KOPT-K1 (cell line): ENCODE measurements around the gene PKD1L1.

ENCODE experiments used
- H3K27ac ChIP-seq: fragments of 200-600 bp; sonication (generic); 2 replicates; pipeline ENCODE4 v1.5.1; 2016; ENCODE audit warnings: antibody characterized with exemption, mild to moderate bottlenecking, low read depth, low read length; ENCODE audit not compliant: poor library complexity, severe bottlenecking
- H3K36me3 ChIP-seq: fragments of 200-600 bp; sonication (generic); 2 replicates; pipeline ENCODE4 v1.5.1; 2017; ENCODE audit warnings: antibody characterized with exemption, mild to moderate bottlenecking, low read length, moderate library complexity; ENCODE audit not compliant: insufficient read depth
- H3K9me3 ChIP-seq: fragments of 200-600 bp; sonication (generic); 2 replicates; pipeline ENCODE4 v1.5.1; 2017; ENCODE audit warnings: antibody characterized with exemption, low read length, mild to moderate bottlenecking; ENCODE audit not compliant: insufficient read depth, poor library complexity, severe bottlenecking

PKD1L1 gene

DNA sequence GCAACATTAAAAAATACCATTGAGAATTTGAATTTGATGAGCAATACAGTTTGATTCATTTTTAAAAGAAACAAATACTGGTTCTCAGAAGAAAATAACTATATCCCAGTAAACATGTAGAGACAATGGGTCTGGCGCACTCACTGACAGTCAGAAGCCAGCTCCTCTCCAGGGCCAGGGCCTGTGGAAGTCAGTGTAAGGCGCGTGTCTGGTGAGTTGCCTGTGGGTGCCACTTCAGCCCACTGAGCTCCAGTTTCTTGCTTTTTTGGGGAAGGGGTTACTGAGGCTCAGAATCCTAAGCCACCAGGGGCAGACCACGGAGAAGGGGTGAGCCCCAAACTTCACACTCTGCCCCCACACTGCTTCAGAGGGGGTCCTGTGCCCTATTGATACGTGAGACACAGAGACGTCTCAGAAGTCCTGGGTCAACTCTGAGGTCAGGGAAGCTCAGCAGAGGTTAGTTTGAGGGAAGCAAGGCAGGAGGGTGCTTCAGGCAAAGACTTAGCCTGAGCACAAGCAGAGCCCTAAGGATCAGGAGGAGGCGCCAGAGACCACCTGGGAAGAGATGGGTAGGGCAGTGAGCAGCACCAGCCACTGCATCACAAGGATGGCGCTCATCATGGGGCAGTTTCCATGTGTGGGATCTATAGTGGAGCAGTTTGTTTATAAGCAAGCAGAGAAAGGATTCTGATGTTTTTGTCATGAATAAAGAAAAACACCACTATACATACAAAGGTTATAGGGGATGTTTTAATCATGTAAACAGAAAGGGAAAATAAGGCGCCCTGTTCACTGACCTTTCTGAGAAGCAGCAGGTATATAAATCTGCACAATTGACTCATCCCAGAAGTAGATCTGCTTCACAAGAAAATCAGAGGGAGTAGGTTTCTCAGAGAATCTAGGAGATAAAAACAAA is 95.7 kb downstream of the PKD1L1 start:
- Histone ChIP-seq H3K27ac (no peak overlapping the region), H3K9me3 (no peaks in the 10 kb centered on the region), H3K36me3 (no peaks in the 10 kb centered on the region)

DNA sequence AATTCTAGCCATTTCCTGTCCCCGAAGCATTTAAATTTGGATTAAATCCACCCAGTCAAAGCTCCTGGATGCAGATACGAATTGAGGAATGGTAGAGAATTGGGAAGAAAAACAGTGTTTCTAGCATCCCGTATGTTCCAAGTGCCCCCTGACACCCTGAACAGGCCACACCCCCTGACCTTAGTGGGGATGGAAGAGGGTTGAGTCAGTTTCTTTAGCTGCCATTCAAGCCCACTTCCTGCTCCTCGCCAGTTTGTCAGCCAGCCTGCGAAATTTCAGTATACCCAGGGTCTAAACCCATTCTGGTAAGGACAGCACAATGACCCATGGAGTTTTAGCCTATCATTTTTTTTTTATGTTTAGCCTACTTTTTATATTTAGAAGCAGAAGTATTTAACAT is 101.1 kb downstream of the PKD1L1 start:
- Histone ChIP-seq H3K9me3 (no peaks in the 10 kb centered on the region), H3K27ac (no peak overlapping the region), H3K36me3 (no peaks in the 10 kb centered on the region)

DNA sequence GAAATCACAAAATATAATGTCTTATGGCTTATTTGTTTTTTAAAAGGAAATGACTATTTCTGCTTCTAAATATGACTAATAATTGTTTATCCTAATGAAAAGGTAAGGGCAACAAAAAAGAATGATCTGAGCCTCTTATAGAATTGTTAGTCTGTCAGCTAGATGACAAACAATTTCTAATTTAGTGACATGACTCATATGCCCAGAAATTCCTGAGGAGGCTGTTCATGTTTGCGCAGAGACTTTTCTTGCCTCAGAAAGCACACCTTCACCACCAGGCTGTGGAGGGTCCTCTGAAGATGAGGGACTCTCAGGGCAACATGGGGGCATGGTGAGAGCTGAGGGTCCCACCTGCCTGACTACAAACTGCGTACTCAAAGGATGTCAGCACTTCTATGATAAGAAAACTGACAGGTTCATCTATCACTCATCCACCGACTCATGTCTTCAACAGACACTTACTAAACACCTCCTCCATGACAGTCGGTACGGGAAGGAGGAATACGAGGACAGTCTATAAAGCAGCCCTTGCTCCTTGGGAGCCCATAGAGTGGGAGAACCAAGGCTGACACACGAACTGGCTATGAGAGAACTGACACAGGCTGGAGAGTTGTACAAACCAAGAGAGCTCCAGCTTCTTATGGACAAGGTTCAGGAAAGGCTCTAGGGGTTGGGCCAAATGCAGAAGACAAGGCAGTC is 102.0 kb downstream of the PKD1L1 start:
- no peaks in the 10 kb centered on the region for H3K36me3 ChIP-seq
- no peak overlapping the region for H3K27ac ChIP-seq

DNA sequence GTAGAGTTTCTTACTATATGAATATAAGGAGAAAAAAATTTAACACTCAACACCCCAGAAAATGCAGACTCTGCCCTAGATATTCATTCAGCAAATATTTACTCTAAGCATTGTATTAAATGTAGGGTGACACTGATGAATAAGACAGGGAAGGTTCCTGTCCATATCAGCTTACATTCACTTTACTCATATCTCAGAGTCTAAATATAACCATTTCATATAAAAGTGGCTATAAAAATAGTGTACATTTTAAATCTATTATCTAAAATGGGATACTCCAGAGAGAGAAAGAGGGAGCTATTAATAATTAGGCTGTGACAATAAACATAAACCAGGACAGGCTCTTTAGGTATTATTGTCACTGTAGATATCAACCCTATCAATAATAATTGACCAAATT is 104.0 kb downstream of the PKD1L1 start:
- Histone ChIP-seq H3K27ac (no peak overlapping the region), H3K9me3 (no peaks in the 10 kb centered on the region), H3K36me3 (no peaks in the 10 kb centered on the region)

More for the DNA sequence above, 102.0 kb downstream of the PKD1L1 start:
- H3K9me3 ChIP-seq: no peaks in the 10 kb centered on the region

DNA sequence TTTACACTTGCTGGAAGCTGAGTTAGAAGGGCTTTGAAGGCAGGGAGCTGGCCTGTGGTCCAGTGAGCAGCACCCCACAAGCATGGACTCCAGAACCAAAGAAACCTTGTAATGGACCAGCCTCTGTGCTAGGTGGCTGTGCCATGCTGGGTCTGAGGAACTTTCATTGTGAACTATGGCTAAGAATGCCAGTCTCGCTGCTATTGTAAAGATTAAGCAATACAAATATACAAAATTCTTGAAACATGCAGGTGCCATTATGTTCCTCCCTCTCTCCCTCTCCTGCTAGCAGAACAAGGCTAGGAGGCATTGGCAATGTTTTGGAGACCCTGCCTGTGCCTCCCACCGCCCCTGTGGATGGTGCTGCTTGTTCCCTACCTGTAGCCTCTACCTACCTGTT is 105.0 kb downstream of the PKD1L1 start:
- no peaks in the 10 kb centered on the region for H3K9me3 ChIP-seq
- no peaks in the 10 kb centered on the region for H3K36me3 ChIP-seq
- no peak overlapping the region for H3K27ac ChIP-seq

DNA sequence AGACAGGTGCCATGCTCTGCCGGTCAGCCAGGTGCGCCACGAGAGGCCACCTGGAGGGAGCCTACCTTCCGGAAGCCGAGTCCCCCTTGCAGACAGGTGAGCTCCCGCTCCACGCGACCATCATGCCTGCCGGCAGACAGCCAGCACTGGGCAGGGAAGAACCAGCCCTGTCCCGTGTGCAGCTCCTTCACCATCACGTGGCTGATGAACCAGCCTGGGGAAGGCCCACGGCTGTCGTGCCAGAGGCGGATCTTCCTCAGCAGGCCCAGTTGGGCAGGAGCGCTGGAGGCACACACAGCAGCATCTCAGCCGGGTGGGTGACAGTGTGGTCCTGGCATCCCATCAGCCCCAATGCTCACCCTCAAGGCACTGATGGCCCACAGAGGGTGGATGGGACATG is 108.9 kb downstream of the PKD1L1 start:
- Histone ChIP-seq H3K27ac (no peak overlapping the region), H3K36me3 (no peaks in the 10 kb centered on the region), H3K9me3 (no peaks in the 10 kb centered on the region)

DNA sequence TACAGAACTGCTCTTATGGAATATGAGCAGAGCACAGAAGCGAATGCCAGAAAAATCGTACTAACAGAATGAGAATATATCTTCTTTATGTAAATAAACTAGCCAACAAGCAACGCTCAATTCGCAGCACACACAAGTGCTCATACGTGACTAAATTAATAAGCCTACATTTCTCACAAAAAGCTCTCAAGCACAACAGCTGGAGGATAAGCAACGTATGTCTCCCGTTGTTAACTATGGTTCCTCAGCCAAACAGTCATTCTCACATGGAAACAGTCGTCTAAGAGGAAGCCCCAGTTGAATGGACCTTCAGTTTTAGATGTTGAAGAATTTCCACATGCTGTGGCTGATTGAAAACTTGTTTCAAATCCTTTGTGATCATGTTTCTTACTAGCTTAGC is 110.4 kb downstream of the PKD1L1 start:
- H3K9me3 ChIP-seq: no peaks in the 10 kb centered on the region
- H3K27ac ChIP-seq: no peak overlapping the region
- no peaks in the 10 kb centered on the region for H3K36me3 ChIP-seq

DNA sequence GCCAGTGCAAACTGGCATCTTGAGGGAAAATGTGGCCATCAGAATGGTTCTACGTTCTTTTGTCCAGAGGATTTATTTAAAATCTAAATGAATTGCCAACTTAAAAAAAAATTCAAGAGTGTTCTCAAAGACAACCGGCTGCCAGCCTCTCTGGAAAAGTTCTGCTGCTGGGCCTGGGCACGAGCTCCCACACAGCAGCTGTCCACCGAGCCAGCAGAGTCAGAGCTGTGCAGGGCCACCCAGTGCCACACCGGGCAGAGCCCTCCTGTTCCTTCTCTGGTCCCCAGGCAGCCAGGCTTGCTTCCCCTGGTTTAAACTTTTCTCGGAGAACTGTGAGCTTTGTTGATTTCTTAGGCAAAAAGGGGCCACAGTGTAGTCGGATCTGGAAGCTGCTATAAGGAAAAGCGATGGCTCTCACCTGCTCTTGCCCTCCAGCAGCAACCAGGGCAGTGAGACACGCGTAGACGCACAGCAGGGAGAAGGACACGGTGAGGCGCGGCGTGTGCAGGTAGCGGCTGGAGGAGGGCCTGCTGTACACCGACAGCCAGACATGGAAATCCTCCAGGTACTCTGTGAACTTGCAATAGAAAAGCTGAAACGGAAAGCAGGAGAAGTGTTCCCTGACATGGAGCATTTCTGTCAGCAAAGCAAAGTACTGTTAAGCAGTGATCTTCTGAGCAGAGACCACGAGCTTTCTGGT is 111.6 kb downstream of the PKD1L1 start:
- no peaks in the 10 kb centered on the region for H3K9me3 ChIP-seq
- H3K36me3 ChIP-seq: no peaks in the 10 kb centered on the region
- H3K27ac ChIP-seq: no peak overlapping the region

DNA sequence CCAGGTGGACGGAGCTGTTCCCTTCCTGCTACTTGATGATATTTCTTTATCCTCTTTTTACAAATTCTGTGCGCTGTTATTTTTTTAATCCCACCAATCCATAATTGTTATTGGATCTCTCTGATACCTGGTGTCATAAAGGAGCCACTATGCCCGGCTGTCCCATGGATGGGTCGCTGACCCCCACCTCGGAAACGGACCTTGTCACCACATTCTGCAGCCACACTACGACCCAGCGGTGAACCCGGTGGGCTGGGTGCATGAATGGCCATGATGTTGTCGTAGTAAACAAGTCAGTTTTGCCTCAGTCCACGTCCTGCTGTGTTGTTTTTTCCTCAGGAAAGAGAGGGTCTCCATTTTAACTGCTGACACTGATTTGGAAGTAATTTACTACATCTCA is 112.2 kb downstream of the PKD1L1 start:
- Histone ChIP-seq H3K36me3 (no peaks in the 10 kb centered on the region), H3K27ac (no peak overlapping the region), H3K9me3 (no peaks in the 10 kb centered on the region)

DNA sequence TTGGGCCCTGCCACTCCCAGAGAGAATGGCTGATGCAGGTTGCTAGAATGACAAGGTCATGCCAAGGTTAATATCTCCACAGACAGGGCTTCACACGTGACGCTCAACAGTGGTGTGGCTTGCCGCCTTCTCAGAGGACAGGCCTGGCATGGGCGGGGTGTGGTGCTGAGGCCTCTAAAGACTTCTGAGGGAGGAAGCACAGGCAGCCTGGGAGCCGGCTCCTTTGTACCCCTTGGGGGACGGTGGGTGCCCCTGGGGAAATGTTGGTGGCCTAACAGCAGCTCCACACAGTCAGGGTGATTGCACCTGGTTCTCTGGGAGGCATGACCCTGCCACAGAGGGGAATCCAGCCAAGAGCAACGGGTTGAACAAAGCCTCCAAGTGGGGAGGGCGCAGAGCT is 115.1 kb downstream of the PKD1L1 start:
- Histone ChIP-seq H3K36me3 (no peaks in the 10 kb centered on the region), H3K27ac (no peak overlapping the region), H3K9me3 (no peaks in the 10 kb centered on the region)

DNA sequence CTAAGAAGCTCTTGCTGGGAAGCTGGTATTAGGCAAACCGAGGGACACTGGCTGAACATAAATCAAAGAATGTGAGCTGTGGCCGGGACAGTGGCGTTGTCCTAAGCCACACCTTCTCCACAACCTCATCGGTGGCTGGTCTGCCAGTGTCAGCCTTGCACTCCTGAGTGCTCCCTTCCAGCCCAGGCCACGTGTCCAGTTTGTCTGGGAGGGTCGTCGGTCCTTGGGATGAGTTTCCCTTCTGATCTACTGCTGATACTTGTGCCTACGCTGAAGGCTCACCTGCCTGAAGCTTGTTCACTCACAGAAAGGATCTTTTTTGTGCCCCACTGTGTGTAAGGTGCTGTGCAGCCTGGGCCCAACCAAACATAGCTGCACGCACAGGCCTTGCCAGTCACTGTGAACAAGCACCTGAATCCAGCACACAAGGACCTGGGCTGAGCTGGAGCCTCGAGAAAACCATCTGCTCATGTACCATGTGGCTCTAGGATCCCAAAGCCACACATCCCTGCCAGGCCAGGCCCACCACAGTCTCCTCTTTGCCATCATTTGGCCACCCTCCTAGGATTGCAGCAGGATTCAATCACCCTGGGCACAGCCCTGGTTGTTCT is 116.1 kb downstream of the PKD1L1 start:
- no peak overlapping the region for H3K27ac ChIP-seq
- no peaks in the 10 kb centered on the region for H3K9me3 ChIP-seq
- H3K36me3 ChIP-seq: no peaks in the 10 kb centered on the region

DNA sequence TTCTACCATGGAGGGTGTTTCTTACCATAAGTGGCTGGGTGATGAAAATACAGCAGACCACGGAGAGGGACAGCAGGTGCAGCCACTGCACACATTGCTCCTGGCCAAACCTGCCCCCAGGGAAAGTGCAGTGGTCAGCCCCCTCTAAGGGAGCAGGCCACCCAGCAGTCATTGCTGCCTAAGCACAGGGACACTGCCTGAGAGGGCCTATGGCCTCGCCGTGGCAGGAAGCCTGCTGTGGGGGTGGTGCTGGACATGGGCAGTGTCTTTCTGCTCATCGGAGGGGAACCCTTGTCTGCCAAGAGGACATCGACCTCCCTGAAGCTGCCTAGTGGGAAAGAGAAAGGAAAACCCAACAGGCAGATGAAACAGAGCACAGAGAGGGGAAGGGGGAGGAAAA is 118.3 kb downstream of the PKD1L1 start:
- H3K9me3 ChIP-seq: no peaks in the 10 kb centered on the region
- H3K27ac ChIP-seq: no peak overlapping the region
- H3K36me3 ChIP-seq: no peaks in the 10 kb centered on the region

DNA sequence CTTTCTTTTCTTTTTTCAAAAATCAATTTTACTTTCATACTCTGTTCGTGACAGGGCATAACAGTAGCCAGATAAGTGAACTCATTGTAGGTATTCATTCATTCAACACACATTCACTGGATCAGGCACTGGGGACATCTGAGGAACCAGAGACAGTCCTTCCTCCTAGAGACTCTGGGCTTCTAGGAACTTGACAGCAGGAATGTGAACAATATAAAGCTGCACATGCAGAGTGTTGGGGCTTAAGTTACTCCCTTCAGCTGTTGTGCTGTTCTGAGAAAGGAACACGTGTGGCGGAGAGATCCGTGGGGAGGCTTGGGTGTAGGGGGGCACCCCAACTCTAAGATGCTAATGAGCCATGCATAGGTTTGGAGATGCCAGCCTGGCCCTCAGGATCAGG is 120.4 kb downstream of the PKD1L1 start:
- H3K9me3 ChIP-seq: no peaks in the 10 kb centered on the region
- no peaks in the 10 kb centered on the region for H3K36me3 ChIP-seq
- no peak overlapping the region for H3K27ac ChIP-seq

DNA sequence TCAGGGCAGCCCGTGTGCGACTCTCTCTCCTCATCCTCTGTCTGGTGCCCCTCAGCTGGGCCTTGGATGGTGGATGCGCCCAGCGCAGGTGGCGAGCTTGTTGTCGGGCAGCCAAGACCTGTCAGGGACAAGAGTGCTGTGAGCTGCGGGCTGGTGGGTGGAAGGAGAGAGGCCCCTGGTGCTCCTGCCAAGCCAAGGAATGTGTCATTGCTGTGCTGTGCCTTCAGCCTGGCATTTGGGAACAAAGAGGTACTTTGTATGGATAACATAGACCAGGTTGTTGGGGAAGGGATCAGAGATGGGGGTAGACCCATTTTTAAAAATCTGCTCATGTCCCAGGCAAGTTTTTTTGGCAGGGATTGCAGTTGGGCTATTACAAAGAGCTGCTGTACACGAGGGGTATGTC is 120.9 kb downstream of the PKD1L1 start:
- Histone ChIP-seq H3K27ac (no peak overlapping the region), H3K9me3 (no peaks in the 10 kb centered on the region)

DNA sequence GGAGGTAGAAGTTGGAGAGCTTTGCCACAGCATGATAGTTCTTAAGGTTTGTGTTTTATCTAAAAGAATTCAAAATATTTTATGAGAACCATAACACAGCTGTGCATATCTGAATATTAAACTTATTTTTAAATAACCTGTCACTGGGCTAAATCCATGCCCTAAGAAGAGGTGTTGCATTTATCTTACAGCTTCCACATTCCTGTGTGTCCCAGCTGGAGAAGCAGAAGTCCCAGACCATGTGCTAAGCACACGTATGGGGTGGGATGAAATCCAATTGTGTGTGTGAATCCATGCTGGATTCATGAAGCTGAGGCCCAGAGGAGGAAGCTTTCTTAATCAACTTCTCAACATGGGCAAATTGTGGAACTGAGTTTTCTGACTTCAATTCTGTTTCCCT is 121.5 kb downstream of the PKD1L1 start:
- H3K9me3 ChIP-seq: no peaks in the 10 kb centered on the region
- no peak overlapping the region for H3K27ac ChIP-seq

More for the DNA sequence above, 120.9 kb downstream of the PKD1L1 start:
- no peaks in the 10 kb centered on the region for H3K36me3 ChIP-seq

More for the DNA sequence above, 121.5 kb downstream of the PKD1L1 start:
- H3K36me3 ChIP-seq: no peaks in the 10 kb centered on the region
